KOPT-K1 (cell line): ENCODE results near the gene CD276.
"Not testable (repeated sequence)": the region's sequence is repeated elsewhere in the genome, so short reads cannot be mapped to it uniquely, and the experiment has no call there.

Experiments used
- H3K27ac ChIP-seq: fragments of 200-600 bp; sonication (generic); 2 replicates; pipeline ENCODE4 v1.5.1; 2016; ENCODE audit warnings: antibody characterized with exemption, mild to moderate bottlenecking, low read depth, low read length; ENCODE audit not compliant: poor library complexity, severe bottlenecking
- H3K36me3 ChIP-seq: fragments of 200-600 bp; sonication (generic); 2 replicates; pipeline ENCODE4 v1.5.1; 2017; ENCODE audit warnings: antibody characterized with exemption, mild to moderate bottlenecking, low read length, moderate library complexity; ENCODE audit not compliant: insufficient read depth
- H3K9me3 ChIP-seq: fragments of 200-600 bp; sonication (generic); 2 replicates; pipeline ENCODE4 v1.5.1; 2017; ENCODE audit warnings: antibody characterized with exemption, low read length, mild to moderate bottlenecking; ENCODE audit not compliant: insufficient read depth, poor library complexity, severe bottlenecking

Gene CD276

GRCh38 chr15:73715417-73715816 is 31.2 kb downstream of the CD276 start:
- no peaks in the 10 kb centered on the region for H3K36me3 ChIP-seq
- H3K27ac ChIP-seq = no peak overlapping the region
- no peaks in the 10 kb centered on the region for H3K9me3 ChIP-seq

GRCh38 chr15:73716417-73716816 is 32.2 kb downstream of the CD276 start:
- Histone ChIP-seq H3K9me3 (no peaks in the 10 kb centered on the region), H3K36me3 (no peaks in the 10 kb centered on the region), H3K27ac (no peak overlapping the region)

- Histone ChIP-seq H3K36me3 (no peaks in the 10 kb centered on the region), H3K9me3 (no peaks in the 10 kb centered on the region), H3K27ac (no peak overlapping the region)
Observed at GRCh38 chr15:73717206-73717605, 33.0 kb downstream of the CD276 start.

GRCh38 chr15:73717802-73718201 is 33.6 kb downstream of the CD276 start:
- H3K9me3 ChIP-seq = no peaks in the 10 kb centered on the region

GRCh38 chr15:73718694-73719093 is 34.5 kb downstream of the CD276 start:
- no peaks in the 10 kb centered on the region for H3K9me3 ChIP-seq
- H3K27ac ChIP-seq = no peak overlapping the region
- no peaks in the 10 kb centered on the region for H3K36me3 ChIP-seq

More at GRCh38 chr15:73717802-73718201, 33.6 kb downstream of the CD276 start:
- H3K27ac ChIP-seq = no peak overlapping the region
- no peaks in the 10 kb centered on the region for H3K36me3 ChIP-seq

GRCh38 chr15:73722425-73722824 is 38.2 kb downstream of the CD276 start:
- no peak overlapping the region for H3K27ac ChIP-seq
- no peaks in the 10 kb centered on the region for H3K36me3 ChIP-seq
- H3K9me3 ChIP-seq = no peaks in the 10 kb centered on the region

- Histone ChIP-seq H3K27ac (no peak overlapping the region), H3K9me3 (no peaks in the 10 kb centered on the region)
Observed at GRCh38 chr15:73723191-73723590, 39.0 kb downstream of the CD276 start.

GRCh38 chr15:73724212-73724611 is 40.0 kb downstream of the CD276 start:
- Histone ChIP-seq H3K9me3 (no peaks in the 10 kb centered on the region), H3K36me3 (no peaks in the 10 kb centered on the region), H3K27ac (no peak overlapping the region)

More at GRCh38 chr15:73723191-73723590, 39.0 kb downstream of the CD276 start:
- no peaks in the 10 kb centered on the region for H3K36me3 ChIP-seq

GRCh38 chr15:73727330-73727976 is 43.3 kb downstream of the CD276 start:
- peaks cover 5% of the 10 kb centered on the region for H3K9me3 ChIP-seq
- no peak overlapping the region for H3K27ac ChIP-seq
- no peaks in the 10 kb centered on the region for H3K36me3 ChIP-seq

- not testable (repeated sequence) for H3K36me3 ChIP-seq, H3K27ac ChIP-seq, H3K9me3 ChIP-seq
Observed at GRCh38 chr15:73732051-73732450, 47.9 kb downstream of the CD276 start.

GRCh38 chr15:73732930-73733329 is 48.7 kb downstream of the CD276 start:
- Histone ChIP-seq H3K27ac (no peak overlapping the region), H3K36me3 (no peaks in the 10 kb centered on the region), H3K9me3 (peaks cover 5% of the 10 kb centered on the region)

GRCh38 chr15:73737535-73737934 is 53.4 kb downstream of the CD276 start:
- no peaks in the 10 kb centered on the region for H3K36me3 ChIP-seq
- no peaks in the 10 kb centered on the region for H3K9me3 ChIP-seq
- H3K27ac ChIP-seq = no peak overlapping the region

GRCh38 chr15:73740152-73741048 is 56.2 kb downstream of the CD276 start:
- Histone ChIP-seq H3K9me3 (no peaks in the 10 kb centered on the region), H3K27ac (no peak overlapping the region), H3K36me3 (no peaks in the 10 kb centered on the region)

GRCh38 chr15:73741321-73741836 is 57.2 kb downstream of the CD276 start:
- Histone ChIP-seq H3K9me3 (no peaks in the 10 kb centered on the region), H3K36me3 (no peaks in the 10 kb centered on the region), H3K27ac (no peak overlapping the region)

- H3K36me3 ChIP-seq = no peaks in the 10 kb centered on the region
- no peaks in the 10 kb centered on the region for H3K9me3 ChIP-seq
- no peak overlapping the region for H3K27ac ChIP-seq
Observed at GRCh38 chr15:73744293-73744692, 60.1 kb downstream of the CD276 start.
